MM.1S (cell line): ENCODE results near the gene MACROD2.

Experiments used
- DNase-seq: peaks from one replicate; pipeline ENCODE4 v3.0.0-alpha.2; 2015
- H2AFZ ChIP-seq: fragments of 300-600 bp; sonication (generic); 2 replicates; pipeline ENCODE4 v1.6.0; 2016; ENCODE audit warnings: antibody characterized with exemption, low read length
- H3F3A ChIP-seq: fragments of 300-600 bp; sonication (generic); 2 replicates; pipeline ENCODE4 v1.6.1; 2016; ENCODE audit warnings: mild to moderate bottlenecking, antibody characterized with exemption, low read length, moderate library complexity, mixed read lengths; ENCODE audit not compliant: insufficient read depth
- H3K27ac ChIP-seq: fragments of 300-600 bp; sonication (generic); 2 replicates; pipeline ENCODE4 v1.5.1; 2016; ENCODE audit warnings: mild to moderate bottlenecking, low read length
- H3K27me3 ChIP-seq: fragments of 300-600 bp; sonication (generic); replicated peaks from 2 replicates; pipeline ENCODE4 v1.6.0; 2016; ENCODE audit warnings: low read length; ENCODE audit not compliant: insufficient read depth
- H3K36me3 ChIP-seq: fragments of 300-600 bp; sonication (generic); replicated peaks from 2 replicates; pipeline ENCODE4 v1.6.1; 2016; ENCODE audit warnings: mild to moderate bottlenecking, low read length, mixed read lengths; ENCODE audit not compliant: insufficient read depth
- H3K4me1 ChIP-seq: fragments of 300-600 bp; sonication (generic); 2 replicates; pipeline ENCODE4 v1.6.1; 2016; ENCODE audit warnings: low read length, mixed read lengths
- H3K4me2 ChIP-seq: fragments of 300-600 bp; sonication (generic); 2 replicates; pipeline ENCODE4 v1.6.0; 2016; ENCODE audit warnings: low read depth, low read length
- H3K4me3 ChIP-seq: fragments of 300-600 bp; sonication (generic); 2 replicates; pipeline ENCODE4 v1.5.1; 2016; ENCODE audit warnings: low read length, mixed read lengths
- H3K79me2 ChIP-seq: fragments of 300-600 bp; sonication (generic); 2 replicates; pipeline ENCODE4 v1.6.1; 2016; ENCODE audit warnings: mixed run types, low read length, mixed read lengths
- H3K9ac ChIP-seq: fragments of 300-600 bp; sonication (generic); 2 replicates; pipeline ENCODE4 v1.6.1; 2016; ENCODE audit warnings: low read length, mixed read lengths
- H3K9me2 ChIP-seq: fragments of 300-600 bp; sonication (generic); replicated peaks from 2 replicates; pipeline ENCODE4 v1.6.1; 2016; ENCODE audit warnings: mild to moderate bottlenecking, low read length, mixed read lengths; ENCODE audit not compliant: insufficient read depth
- H3K9me3 ChIP-seq: fragments of 300-600 bp; sonication (generic); replicated peaks from 2 replicates; pipeline ENCODE4 v1.6.1; 2016; ENCODE audit warnings: mild to moderate bottlenecking, low read length, mixed read lengths; ENCODE audit not compliant: insufficient read depth
- H4K20me1 ChIP-seq: fragments of 300-600 bp; sonication (generic); 2 replicates; pipeline ENCODE4 v1.6.1; 2016; ENCODE audit warnings: mild to moderate bottlenecking, low read length, moderate library complexity, mixed read lengths; ENCODE audit not compliant: insufficient read depth
- CTCF ChIP-seq: fragments of 300-600 bp; sonication (generic); IDR thresholded peaks from 2 replicates; pipeline ENCODE4 v1.5.1; 2016; ENCODE audit warnings: antibody characterized with exemption, low read length, mixed read lengths
- EZH2 ChIP-seq: fragments of 300-600 bp; sonication (generic); optimal IDR thresholded peaks from 2 replicates; pipeline ENCODE3; 2017; ENCODE audit warnings: low read depth, mild to moderate bottlenecking, antibody characterized with exemption, low read length, mixed read lengths
- EZH2phosphoT487 ChIP-seq: fragments of 300-600 bp; sonication (generic); IDR thresholded peaks from 2 replicates; pipeline ENCODE4 v1.6.1; 2018; ENCODE audit warnings: antibody characterized with exemption, low read length

MACROD2 gene

DNA sequence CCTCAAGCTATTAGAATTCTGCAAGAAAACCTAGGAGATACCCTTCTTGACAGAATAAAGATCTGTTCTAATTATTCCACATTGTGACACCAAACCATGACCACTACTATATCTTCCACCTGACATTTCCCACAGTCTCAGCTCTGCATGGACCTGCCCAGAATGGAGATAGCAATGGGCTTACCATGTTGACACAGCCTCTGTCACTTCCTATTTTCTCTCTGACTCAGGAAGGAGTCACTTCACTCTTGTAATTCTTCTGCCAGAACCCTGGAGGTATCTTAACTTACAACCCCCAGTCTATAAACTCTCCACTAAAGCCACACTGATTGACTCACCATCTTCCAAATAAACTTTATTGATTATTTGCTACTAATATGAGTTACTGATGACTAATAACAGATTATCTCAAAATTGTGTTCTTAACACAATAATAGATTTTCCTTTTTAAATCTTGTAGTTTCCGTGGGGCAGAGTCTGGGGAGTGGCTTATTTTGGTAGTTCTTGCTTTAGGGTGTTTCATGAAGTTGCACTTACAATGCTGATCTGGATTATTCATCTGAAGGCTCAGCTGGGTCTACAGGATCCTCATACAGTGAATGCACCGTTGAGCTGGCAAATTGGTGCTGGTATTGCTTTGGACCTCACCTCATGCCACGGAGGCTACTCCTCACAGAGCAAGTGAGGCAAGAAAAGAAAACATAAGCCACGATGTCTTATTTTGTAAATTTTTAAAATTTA is 1708.0 kb downstream of the MACROD2 start:
- H2AFZ ChIP-seq: no peak overlapping the region
- no peaks in the 10 kb centered on the region for H3K27me3 ChIP-seq
- TF ChIP-seq EZH2phosphoT487 (no peak), EZH2 (no peak), CTCF (no peak)
- no peaks in the 10 kb centered on the region for H3K4me1 ChIP-seq
- no peaks in the 10 kb centered on the region for H3K9me2 ChIP-seq
- H3F3A ChIP-seq: no peaks in the 10 kb centered on the region
- no peaks in the 10 kb centered on the region for H3K79me2 ChIP-seq
- no peak for DNase-seq
- no peak overlapping the region for H3K4me3 ChIP-seq
- H3K36me3 ChIP-seq: no peaks in the 10 kb centered on the region
- no peak overlapping the region for H3K4me2 ChIP-seq
- no peak overlapping the region for H3K27ac ChIP-seq
- no peaks in the 10 kb centered on the region for H3K9me3 ChIP-seq
- no peak overlapping the region for H3K9ac ChIP-seq
- no peaks in the 10 kb centered on the region for H4K20me1 ChIP-seq

- DNase-seq: no peak
- Histone ChIP-seq H4K20me1 (no peaks in the 10 kb centered on the region), H3K9me2 (no peaks in the 10 kb centered on the region), H2AFZ (no peak overlapping the region), H3K9me3 (no peaks in the 10 kb centered on the region), H3F3A (no peaks in the 10 kb centered on the region), H3K36me3 (no peaks in the 10 kb centered on the region), H3K27ac (no peak overlapping the region), H3K4me1 (no peaks in the 10 kb centered on the region), H3K4me2 (no peak overlapping the region), H3K27me3 (no peaks in the 10 kb centered on the region), H3K4me3 (no peak overlapping the region), H3K9ac (no peak overlapping the region), H3K79me2 (no peaks in the 10 kb centered on the region)
- no peak for TF ChIP-seq EZH2
- no peak for TF ChIP-seq EZH2phosphoT487
- no peak for TF ChIP-seq CTCF
Observed at GRCh38 chr20:15705975-15706374, 1710.7 kb downstream of the MACROD2 start.

DNA sequence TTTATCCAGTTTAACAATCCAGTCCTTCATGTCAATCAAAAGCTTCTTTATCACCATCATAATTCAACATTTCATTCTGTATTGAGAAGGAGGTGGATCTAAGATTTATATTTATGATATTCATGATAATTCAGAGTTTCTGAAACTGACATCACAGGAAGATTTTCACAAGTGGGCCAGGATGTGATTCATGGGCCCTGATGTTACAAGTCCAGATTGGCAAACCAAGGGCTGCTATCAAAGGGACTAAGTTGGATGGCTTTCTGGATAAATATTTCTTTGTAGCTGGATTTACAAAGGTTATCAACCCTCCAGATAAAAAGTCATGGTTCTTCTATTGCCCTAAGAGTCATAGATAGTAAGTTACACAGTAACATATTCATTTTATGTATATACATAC is 1711.4 kb downstream of the MACROD2 start:
- Histone ChIP-seq H3K4me1 (no peaks in the 10 kb centered on the region), H2AFZ (no peak overlapping the region), H3K27ac (no peak overlapping the region), H3K9me3 (no peaks in the 10 kb centered on the region), H3K9ac (no peak overlapping the region), H3K9me2 (no peaks in the 10 kb centered on the region), H4K20me1 (no peaks in the 10 kb centered on the region), H3K36me3 (no peaks in the 10 kb centered on the region), H3K79me2 (no peaks in the 10 kb centered on the region), H3K27me3 (no peaks in the 10 kb centered on the region), H3K4me2 (no peak overlapping the region), H3K4me3 (no peak overlapping the region), H3F3A (no peaks in the 10 kb centered on the region)
- TF ChIP-seq CTCF (no peak), EZH2 (no peak), EZH2phosphoT487 (no peak)
- DNase-seq: no peak
